Measurements from ENCODE around the gene ANXA2R. TPM values are rescaled to one million over a fixed set of nuclear protein-coding genes. Genes with fewer than 3 reads are reported as not detected.
A peak's percentile ranks its signal among the peaks of the same experiment; 100 is the strongest.
"Not testable (repeated sequence)": the region's sequence is repeated elsewhere in the genome, so short reads cannot be mapped to it uniquely, and the experiment has no call there.

Gene ANXA2R
- total RNA-seq, 1 donor: 3.0 TPM

- DNase-seq (ENCODE audit: low read depth): no peak
- no peak overlapping the region for H3K4me3 ChIP-seq (ENCODE audit: low read depth, low read length)
- TF ChIP-seq CTCF (IDR thresholded peaks at IDR 0.05; ENCODE audit: insufficient read depth, low read length): no peak
Measured at GRCh38 chr5:43074987-43075318, 34.8 kb upstream of the ANXA2R start.

- DNase-seq (ENCODE audit: low read depth): peak; percentile 53
- H3K4me3 ChIP-seq (ENCODE audit: low read depth, low read length): no peak overlapping the region
- TF ChIP-seq CTCF (IDR thresholded peaks at IDR 0.05; ENCODE audit: insufficient read depth, low read length): peak; percentile 67
Measured at GRCh38 chr5:43073597-43074546, 33.8 kb upstream of the ANXA2R start.

GRCh38 chr5:43069401-43069720, 29.2 kb upstream of the ANXA2R start:
- peak overlapping the region; percentile 93 for H3K4me3 ChIP-seq (ENCODE audit: low read depth, low read length)

GRCh38 chr5:43068037-43068436, 27.9 kb upstream of the ANXA2R start:
- peak overlapping the region; percentile 93 for H3K4me3 ChIP-seq (ENCODE audit: low read depth, low read length)
- TF ChIP-seq CTCF (IDR thresholded peaks at IDR 0.05; ENCODE audit: insufficient read depth, low read length): no peak
- no peak for DNase-seq (ENCODE audit: low read depth)

More at GRCh38 chr5:43069401-43069720, 29.2 kb upstream of the ANXA2R start:
- not testable (repeated sequence) for DNase-seq (ENCODE audit: low read depth)

GRCh38 chr5:43066799-43067741, 27.0 kb upstream of the ANXA2R start:
- H3K4me3 ChIP-seq (ENCODE audit: low read depth, low read length): peak overlapping the region; percentile 93
- no peak for TF ChIP-seq CTCF (IDR thresholded peaks at IDR 0.05; ENCODE audit: insufficient read depth, low read length)
- peak; percentile 95 for DNase-seq (ENCODE audit: low read depth)

- no peak for TF ChIP-seq CTCF (IDR thresholded peaks at IDR 0.05; ENCODE audit: insufficient read depth, low read length)
- peak overlapping the region; percentile 93 for H3K4me3 ChIP-seq (ENCODE audit: low read depth, low read length)
- peak; percentile 73 for DNase-seq (ENCODE audit: low read depth)
Measured at GRCh38 chr5:43065948-43066798, 26.1 kb upstream of the ANXA2R start.

Measured in fibroblast of the aortic adventitia (primary cell).